NCI-H524 treated with DMSO at 0.1 percent for 48 hours (cell line): ENCODE results near the gene EXOC3.
"Not testable (repeated sequence)": the region's sequence is repeated elsewhere in the genome, so short reads cannot be mapped to it uniquely, and the experiment has no call there.

Source experiments
- DNase-seq: peaks from one replicate; lab custom pipeline; 2025; lab: John Stamatoyannopoulos, UW

EXOC3 gene

GRCh38 chr5:502325-503079 lies 59.5 kb downstream of the EXOC3 start:
- no peak for DNase-seq

- no peak for DNase-seq
These were observed 61.6 kb downstream of the EXOC3 start for GRCh38 chr5:504326-505154.

- DNase-seq: no peak
These were observed 63.1 kb downstream of the EXOC3 start for GRCh38 chr5:505951-506525.

GRCh38 chr5:507986-508575 lies 65.1 kb downstream of the EXOC3 start:
- DNase-seq: not testable (repeated sequence)

- DNase-seq: no peak
These were observed 66.7 kb downstream of the EXOC3 start for GRCh38 chr5:509611-510185.

- no peak for DNase-seq
These were observed 67.5 kb downstream of the EXOC3 start for GRCh38 chr5:510521-510920.

GRCh38 chr5:511476-511875 lies 68.5 kb downstream of the EXOC3 start:
- DNase-seq: no peak

GRCh38 chr5:513216-514100 lies 70.5 kb downstream of the EXOC3 start:
- DNase-seq: no peak

- DNase-seq: no peak
These were observed 71.1 kb downstream of the EXOC3 start for GRCh38 chr5:514101-514485.

- no peak for DNase-seq
These were observed 71.7 kb downstream of the EXOC3 start for GRCh38 chr5:514673-515072.

GRCh38 chr5:515273-515836 lies 72.4 kb downstream of the EXOC3 start:
- DNase-seq: no peak

- no peak for DNase-seq
These were observed 73.5 kb downstream of the EXOC3 start for GRCh38 chr5:516338-516925.
